Nephron (organoid): ENCODE measurements around the gene C3orf18.

ENCODE experiments used
- H3K27ac Mint-ChIP-seq, 3 experiments: 2 replicates each; pipeline ENCODE4 v1.8.0; 2020; ENCODE audit warnings: mixed read lengths in 3 of 3, mild to moderate bottlenecking in 2 of 3, moderate library complexity in 1 of 3
- H3K27me3 Mint-ChIP-seq: 2 replicates; pipeline ENCODE4 v1.8.0; 2021; ENCODE audit warnings: low read depth, mild to moderate bottlenecking, moderate library complexity, mixed read lengths
- H3K36me3 Mint-ChIP-seq: 2 replicates; pipeline ENCODE4 v1.8.0; 2020; ENCODE audit warnings: low read depth, mixed read lengths
- H3K4me1 Mint-ChIP-seq: 2 replicates; pipeline ENCODE4 v1.8.0; 2020; ENCODE audit warnings: mixed read lengths
- H3K4me3 Mint-ChIP-seq, 3 experiments: 2 replicates each; pipeline ENCODE4 v1.8.0; 2020; ENCODE audit warnings: mild to moderate bottlenecking in 3 of 3, mixed read lengths in 3 of 3, moderate library complexity in 2 of 3
- H3K9me3 Mint-ChIP-seq: 2 replicates; pipeline ENCODE4 v1.8.0; 2020; ENCODE audit warnings: mixed read lengths
- CTCF ChIP-seq, 3 experiments: fragments of 200-600 bp; sonication (generic); IDR thresholded peaks; one replicate each; pipeline ENCODE4 v1.5.0; 2021; ENCODE audit warnings: antibody characterized with exemption in 3 of 3; ENCODE audit not compliant: unreplicated experiment in 3 of 3

C3orf18 gene

GRCh38 chr3:50524746-50525145 lies 42.8 kb downstream of the C3orf18 start:
- H3K4me1 Mint-ChIP-seq: peaks cover 2% of the 10 kb centered on the region

GRCh38 chr3:50523279-50523811 lies 44.2 kb downstream of the C3orf18 start:
- H3K9me3 Mint-ChIP-seq: no peaks in the 10 kb centered on the region
- no peaks in the 10 kb centered on the region for H3K36me3 Mint-ChIP-seq
- no peak for TF ChIP-seq CTCF (IDR thresholded peaks at IDR 0.05; ENCODE audit: unreplicated experiment in 3 of 3)
- H3K27me3 Mint-ChIP-seq: peaks cover 34% of the 10 kb centered on the region
- H3K4me1 Mint-ChIP-seq: peaks cover 10% of the 10 kb centered on the region
- no peak overlapping the region for H3K4me3 Mint-ChIP-seq
- no peak overlapping the region for H3K27ac Mint-ChIP-seq

More at GRCh38 chr3:50524746-50525145, 42.8 kb downstream of the C3orf18 start:
- peaks cover 37% of the 10 kb centered on the region for H3K27me3 Mint-ChIP-seq
- no peaks in the 10 kb centered on the region for H3K9me3 Mint-ChIP-seq
- H3K4me3 Mint-ChIP-seq: no peak overlapping the region
- no peak for TF ChIP-seq CTCF (IDR thresholded peaks at IDR 0.05; ENCODE audit: unreplicated experiment in 3 of 3)
- no peaks in the 10 kb centered on the region for H3K36me3 Mint-ChIP-seq
- no peak overlapping the region for H3K27ac Mint-ChIP-seq

- peaks cover 31% of the 10 kb centered on the region for H3K27me3 Mint-ChIP-seq
- no peak for TF ChIP-seq CTCF (IDR thresholded peaks at IDR 0.05; ENCODE audit: unreplicated experiment in 3 of 3)
- H3K4me3 Mint-ChIP-seq: no peak overlapping the region
- H3K9me3 Mint-ChIP-seq: no peaks in the 10 kb centered on the region
- no peaks in the 10 kb centered on the region for H3K36me3 Mint-ChIP-seq
- no peak overlapping the region for H3K27ac Mint-ChIP-seq
- H3K4me1 Mint-ChIP-seq: peaks cover 24% of the 10 kb centered on the region
Measured at GRCh38 chr3:50521572-50521971, 46.0 kb downstream of the C3orf18 start.

- Mint-ChIP-seq H3K4me1 (peaks cover 31% of the 10 kb centered on the region), H3K36me3 (no peaks in the 10 kb centered on the region), H3K27me3 (peaks cover 31% of the 10 kb centered on the region), H3K9me3 (no peaks in the 10 kb centered on the region), H3K27ac (no peak overlapping the region), H3K4me3 (no peak overlapping the region)
- no peak for TF ChIP-seq CTCF (IDR thresholded peaks at IDR 0.05; ENCODE audit: unreplicated experiment in 3 of 3)
Measured at GRCh38 chr3:50520849-50521248, 46.7 kb downstream of the C3orf18 start.

GRCh38 chr3:50519471-50520089 lies 48.0 kb downstream of the C3orf18 start:
- H3K27ac Mint-ChIP-seq: peak overlapping the region in 1 of 3 experiments; percentile 71
- peak; percentile 71 to 85 (median 82) for TF ChIP-seq CTCF (IDR thresholded peaks at IDR 0.05; ENCODE audit: unreplicated experiment in 3 of 3)
- no peaks in the 10 kb centered on the region for H3K36me3 Mint-ChIP-seq
- peak overlapping the region in 1 of 3 experiments; percentile 4 for H3K4me3 Mint-ChIP-seq
- peaks cover 44% of the 10 kb centered on the region for H3K4me1 Mint-ChIP-seq
- H3K27me3 Mint-ChIP-seq: peaks cover 31% of the 10 kb centered on the region
- H3K9me3 Mint-ChIP-seq: no peaks in the 10 kb centered on the region

GRCh38 chr3:50518436-50518835 lies 49.1 kb downstream of the C3orf18 start:
- no peaks in the 10 kb centered on the region for H3K36me3 Mint-ChIP-seq
- H3K4me1 Mint-ChIP-seq: peaks cover 52% of the 10 kb centered on the region

More at GRCh38 chr3:50518436-50518835, 49.1 kb downstream of the C3orf18 start:
- Mint-ChIP-seq H3K27me3 (peaks cover 23% of the 10 kb centered on the region), H3K27ac (no peak overlapping the region), H3K9me3 (no peaks in the 10 kb centered on the region), H3K4me3 (no peak overlapping the region)
- no peak for TF ChIP-seq CTCF (IDR thresholded peaks at IDR 0.05; ENCODE audit: unreplicated experiment in 3 of 3)
